Peyer's patch (tissue), 4 donors: Measurements from ENCODE around the gene PRKCH. TPM values are rescaled to one million over a fixed set of nuclear protein-coding genes. Genes with fewer than 3 reads are reported as not detected.
A peak's percentile ranks its signal among the peaks of the same experiment; 100 is the strongest.

ENCODE experiments used
- DNase-seq, 3 donors: peaks; one replicate each; pipeline ENCODE4 v3.0.0-alpha.2; 2017 to 2019
- H3K27ac ChIP-seq, 4 donors: fragments of 200-600 bp; sonication (generic); one replicate each; pipeline ENCODE4 v1.5.1; 2016 to 2019
- H3K27me3 ChIP-seq, 2 donors: fragments of 200-600 bp; sonication (generic); one replicate each; pipeline ENCODE4 v1.5.1; 2019
- H3K36me3 ChIP-seq, 3 donors: fragments of 200-600 bp; sonication (generic); one replicate each; pipeline ENCODE4 v1.5.1; 2016 to 2019
- H3K4me1 ChIP-seq, 4 donors: fragments of 200-600 bp; sonication (generic); one replicate each; pipeline ENCODE4 v1.5.1; 2016 to 2019
- H3K4me3 ChIP-seq, 4 donors: fragments of 200-600 bp; sonication (generic); 1 replicate in 3 of 4; 2 replicates in 1 of 4; pipeline ENCODE4 v1.5.1; 2016 to 2019; ENCODE audit warnings: mild to moderate bottlenecking in 1 of 4
- H3K9me3 ChIP-seq, 4 donors: fragments of 200-600 bp; sonication (generic); one replicate each; pipeline ENCODE4 v1.5.1; 2016 to 2019; ENCODE audit warnings: mild to moderate bottlenecking in 1 of 4
- POLR2A ChIP-seq, 2 donors: fragments of 450-650 bp; IDR thresholded peaks; one replicate each; pipeline ENCODE4 v1.5.1; 2017; ENCODE audit warnings: antibody characterized with exemption in 2 of 2, mild to moderate bottlenecking in 2 of 2, moderate library complexity in 2 of 2
- total RNA-seq, 4 donors: library from RNA; depleted of rRNA; stranded (reverse); fragments of >200 nt; gene quantifications; one replicate each; pipeline ENCODE4 v1.1.0, GENCODE V29; 2016
- TF ChIP-seq, protein P1 (sequence below), 6 experiments: fragments of 450-650 bp in 4 of 6; fragments of 200-600 bp in 2 of 6; sonication (generic) in 1 of 6; IDR thresholded peaks; one replicate each; pipeline ENCODE4 v1.5.1; 2017 to 2019; ENCODE audit warnings: antibody characterized with exemption in 6 of 6, mild to moderate bottlenecking in 3 of 6, moderate library complexity in 1 of 6

The PRKCH gene
- total RNA-seq, 4 donors from 2014 or later, result 32.5 to 64.2 (median 53.0) TPM

GRCh38 chr14:61474701-61475100 lies 153.3 kb downstream of the PRKCH start:
- Histone ChIP-seq H3K4me3 (no peak overlapping the region), H3K9me3 (no peaks in the 10 kb centered on the region), H3K4me1 (peaks cover 4 to 65% (median 38%) of the 10 kb centered on the region in 4 donors), H3K27ac (peak overlapping the region; percentile 35 to 91 (median 70)), H3K27me3 (no peaks in the 10 kb centered on the region), H3K36me3 (no peaks in the 10 kb centered on the region)
- TF ChIP-seq, protein P1, sequence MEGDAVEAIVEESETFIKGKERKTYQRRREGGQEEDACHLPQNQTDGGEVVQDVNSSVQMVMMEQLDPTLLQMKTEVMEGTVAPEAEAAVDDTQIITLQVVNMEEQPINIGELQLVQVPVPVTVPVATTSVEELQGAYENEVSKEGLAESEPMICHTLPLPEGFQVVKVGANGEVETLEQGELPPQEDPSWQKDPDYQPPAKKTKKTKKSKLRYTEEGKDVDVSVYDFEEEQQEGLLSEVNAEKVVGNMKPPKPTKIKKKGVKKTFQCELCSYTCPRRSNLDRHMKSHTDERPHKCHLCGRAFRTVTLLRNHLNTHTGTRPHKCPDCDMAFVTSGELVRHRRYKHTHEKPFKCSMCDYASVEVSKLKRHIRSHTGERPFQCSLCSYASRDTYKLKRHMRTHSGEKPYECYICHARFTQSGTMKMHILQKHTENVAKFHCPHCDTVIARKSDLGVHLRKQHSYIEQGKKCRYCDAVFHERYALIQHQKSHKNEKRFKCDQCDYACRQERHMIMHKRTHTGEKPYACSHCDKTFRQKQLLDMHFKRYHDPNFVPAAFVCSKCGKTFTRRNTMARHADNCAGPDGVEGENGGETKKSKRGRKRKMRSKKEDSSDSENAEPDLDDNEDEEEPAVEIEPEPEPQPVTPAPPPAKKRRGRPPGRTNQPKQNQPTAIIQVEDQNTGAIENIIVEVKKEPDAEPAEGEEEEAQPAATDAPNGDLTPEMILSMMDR (IDR thresholded peaks at IDR 0.05), result no peak
- TF ChIP-seq POLR2A (IDR thresholded peaks at IDR 0.05), result no peak
- no peak for DNase-seq

DNA sequence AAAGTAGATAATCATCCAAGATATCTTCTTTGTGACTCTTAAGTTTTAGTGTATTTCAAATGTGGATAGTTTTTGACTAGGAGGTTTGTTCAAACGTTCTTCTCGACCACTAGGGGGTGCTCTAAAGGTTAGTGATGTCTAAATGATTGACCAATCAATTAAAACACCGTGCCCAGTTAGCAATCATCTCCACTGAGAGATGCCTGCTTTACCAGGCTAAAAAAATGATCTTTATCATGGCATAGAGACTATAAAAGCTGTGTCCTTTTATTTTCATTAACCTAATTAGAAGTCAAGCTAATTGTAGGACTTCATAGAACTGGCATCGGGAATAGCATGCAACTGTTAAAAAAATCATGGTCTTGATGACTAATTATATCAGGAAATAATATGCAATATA lies 153.9 kb downstream of the PRKCH start:
- Histone ChIP-seq H3K36me3 (no peaks in the 10 kb centered on the region), H3K27ac (peak overlapping the region; percentile 61 to 91 (median 83)), H3K27me3 (no peaks in the 10 kb centered on the region), H3K4me1 (peaks cover 4 to 59% (median 39%) of the 10 kb centered on the region in 4 donors), H3K4me3 (no peak overlapping the region), H3K9me3 (no peaks in the 10 kb centered on the region)
- TF ChIP-seq POLR2A (IDR thresholded peaks at IDR 0.05), result no peak
- TF ChIP-seq, protein P1 (IDR thresholded peaks at IDR 0.05), result peak; percentile 49 to 81 (median 79)
- DNase-seq, result no peak

GRCh38 chr14:61476105-61476753 lies 154.8 kb downstream of the PRKCH start:
- H3K4me1 ChIP-seq, result peaks cover 4 to 54% (median 33%) of the 10 kb centered on the region in 4 donors
- H3K9me3 ChIP-seq, result no peaks in the 10 kb centered on the region
- no peak for TF ChIP-seq POLR2A (IDR thresholded peaks at IDR 0.05)
- TF ChIP-seq, protein P1 (IDR thresholded peaks at IDR 0.05), result no peak
- no peak overlapping the region for H3K4me3 ChIP-seq
- DNase-seq, result no peak
- H3K36me3 ChIP-seq, result no peaks in the 10 kb centered on the region
- no peaks in the 10 kb centered on the region for H3K27me3 ChIP-seq
- peak overlapping the region; percentile 79 to 91 (median 89) for H3K27ac ChIP-seq

GRCh38 chr14:61476754-61477410 lies 155.5 kb downstream of the PRKCH start:
- H3K27me3 ChIP-seq, result no peaks in the 10 kb centered on the region
- no peaks in the 10 kb centered on the region for H3K36me3 ChIP-seq
- DNase-seq, result peak in 2 of 3 donors; percentile 61 to 83
- peak overlapping the region; percentile 79 to 91 (median 89) for H3K27ac ChIP-seq
- no peak overlapping the region for H3K4me3 ChIP-seq
- H3K4me1 ChIP-seq, result peaks cover 4 to 49% (median 29%) of the 10 kb centered on the region in 4 donors
- no peaks in the 10 kb centered on the region for H3K9me3 ChIP-seq
- TF ChIP-seq, protein P1 (IDR thresholded peaks at IDR 0.05), result no peak
- peak; percentile 39 to 59 for TF ChIP-seq POLR2A (IDR thresholded peaks at IDR 0.05)

DNA sequence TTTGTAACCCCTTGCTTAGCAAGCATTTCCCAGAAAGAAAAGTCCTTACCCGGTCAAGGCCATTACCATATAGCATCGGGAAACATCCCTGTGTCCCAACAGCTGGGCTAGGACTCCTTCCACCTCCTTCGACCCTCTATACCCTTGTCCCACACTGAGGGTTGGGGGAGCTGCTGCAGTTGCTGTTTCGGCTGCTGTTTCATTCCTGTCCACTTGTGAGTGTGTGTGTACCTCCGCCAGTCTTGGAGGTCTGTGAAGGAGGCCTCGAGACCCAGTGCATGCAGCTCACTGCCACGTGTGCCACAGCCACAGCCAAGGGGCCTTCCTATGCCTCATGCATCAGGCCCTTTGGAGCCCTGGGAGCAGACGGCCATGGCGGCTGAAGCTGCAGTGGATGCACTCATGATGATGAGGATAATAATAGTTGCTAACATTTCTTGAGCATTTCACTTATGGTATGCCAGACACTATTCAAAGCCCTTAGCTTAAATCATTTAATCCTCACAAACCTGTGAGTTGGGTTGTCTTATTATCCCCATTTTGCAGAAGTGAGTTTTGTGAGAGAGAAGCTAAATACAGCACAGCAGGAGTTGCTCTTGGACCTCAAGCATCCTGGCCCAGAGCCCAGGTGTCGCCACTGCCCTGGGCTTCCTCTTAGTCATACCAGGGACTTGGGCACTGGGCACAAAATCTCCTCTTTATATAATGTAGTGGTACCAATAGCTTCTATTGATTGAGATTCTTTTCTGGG lies 156.5 kb downstream of the PRKCH start:
- Histone ChIP-seq H3K4me3 (no peak overlapping the region), H3K9me3 (no peaks in the 10 kb centered on the region), H3K27me3 (no peaks in the 10 kb centered on the region), H3K27ac (peak overlapping the region; percentile 79 to 91 (median 89)), H3K36me3 (no peaks in the 10 kb centered on the region), H3K4me1 (peaks cover 4 to 43% (median 24%) of the 10 kb centered on the region in 4 donors)
- TF ChIP-seq POLR2A (IDR thresholded peaks at IDR 0.05), result no peak
- TF ChIP-seq, protein P1 (IDR thresholded peaks at IDR 0.05), result no peak
- DNase-seq, result peak; percentile 69 to 86 (median 72)
